ENCODE results near the gene PLD3. TPM values are rescaled to one million over a fixed set of nuclear protein-coding genes. Genes with fewer than 3 reads are reported as not detected.
"Not testable (repeated sequence)": the region's sequence is repeated elsewhere in the genome, so short reads cannot be mapped to it uniquely, and the experiment has no call there.

PLD3 gene
- total RNA-seq, 1 donor from 2014 or later, result 218 TPM

DNA sequence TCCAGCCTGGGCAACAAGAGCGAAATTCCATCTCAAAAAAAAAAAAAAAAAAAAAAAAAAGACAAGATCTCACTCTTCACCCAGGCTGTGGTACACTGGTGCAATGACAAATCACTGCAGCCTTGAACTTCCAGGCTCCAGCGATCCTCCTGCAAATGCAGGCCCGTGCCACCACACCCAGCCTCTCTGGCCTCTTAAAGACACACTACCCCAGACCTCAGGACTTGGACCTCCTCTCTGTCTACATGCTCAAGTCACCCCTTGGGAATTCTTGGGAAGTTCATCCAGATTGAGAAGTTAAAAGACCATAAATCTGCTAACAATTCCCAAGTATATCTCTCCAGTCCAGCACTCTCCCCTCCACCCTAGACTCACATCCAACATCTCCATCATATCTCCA lies 52.1 kb downstream of the PLD3 start:
- intact Hi-C loops (cut with DNase I), result no loop called here
- DNase-seq (ENCODE audit: low spot score) (no peak), ATAC-seq (no peak)

DNA sequence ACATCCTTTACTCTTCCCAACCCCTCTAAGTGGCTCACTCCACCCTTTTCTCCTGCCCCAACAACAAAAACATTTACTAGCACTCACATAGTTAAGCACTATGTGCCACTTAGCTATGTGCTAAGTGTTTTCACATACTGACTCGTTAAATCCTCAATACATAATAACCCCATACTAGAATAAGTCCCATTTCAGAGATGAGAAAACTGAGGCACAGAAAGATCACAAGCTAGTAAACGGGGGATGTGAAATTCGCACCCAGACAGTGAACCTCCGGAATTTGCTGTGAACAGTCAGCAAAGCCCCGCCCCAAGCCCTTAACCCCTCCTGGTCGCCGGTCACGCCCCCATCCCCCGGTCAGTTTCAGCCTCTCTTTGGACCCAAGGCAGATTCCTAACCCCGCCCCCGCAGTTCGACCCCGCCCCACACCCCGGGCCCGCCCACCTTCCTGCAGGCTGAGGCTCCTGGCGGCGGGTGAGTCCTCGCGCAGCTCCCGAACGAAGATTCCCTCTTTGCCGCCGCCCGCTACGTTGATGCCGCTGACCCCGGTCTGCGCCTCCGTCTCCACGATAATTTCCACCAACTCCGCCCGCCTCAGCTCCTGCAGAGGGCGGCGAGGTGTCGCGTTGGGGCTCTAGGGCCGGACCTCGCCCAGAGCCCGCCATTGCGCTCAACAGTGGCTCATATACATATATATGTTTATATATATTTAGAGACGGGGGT lies 54.9 kb downstream of the PLD3 start:
- DNase-seq (ENCODE audit: low spot score) (peak; percentile 95), ATAC-seq (peak; percentile 91)
- intact Hi-C loops (cut with DNase I), result no loop called here

DNA sequence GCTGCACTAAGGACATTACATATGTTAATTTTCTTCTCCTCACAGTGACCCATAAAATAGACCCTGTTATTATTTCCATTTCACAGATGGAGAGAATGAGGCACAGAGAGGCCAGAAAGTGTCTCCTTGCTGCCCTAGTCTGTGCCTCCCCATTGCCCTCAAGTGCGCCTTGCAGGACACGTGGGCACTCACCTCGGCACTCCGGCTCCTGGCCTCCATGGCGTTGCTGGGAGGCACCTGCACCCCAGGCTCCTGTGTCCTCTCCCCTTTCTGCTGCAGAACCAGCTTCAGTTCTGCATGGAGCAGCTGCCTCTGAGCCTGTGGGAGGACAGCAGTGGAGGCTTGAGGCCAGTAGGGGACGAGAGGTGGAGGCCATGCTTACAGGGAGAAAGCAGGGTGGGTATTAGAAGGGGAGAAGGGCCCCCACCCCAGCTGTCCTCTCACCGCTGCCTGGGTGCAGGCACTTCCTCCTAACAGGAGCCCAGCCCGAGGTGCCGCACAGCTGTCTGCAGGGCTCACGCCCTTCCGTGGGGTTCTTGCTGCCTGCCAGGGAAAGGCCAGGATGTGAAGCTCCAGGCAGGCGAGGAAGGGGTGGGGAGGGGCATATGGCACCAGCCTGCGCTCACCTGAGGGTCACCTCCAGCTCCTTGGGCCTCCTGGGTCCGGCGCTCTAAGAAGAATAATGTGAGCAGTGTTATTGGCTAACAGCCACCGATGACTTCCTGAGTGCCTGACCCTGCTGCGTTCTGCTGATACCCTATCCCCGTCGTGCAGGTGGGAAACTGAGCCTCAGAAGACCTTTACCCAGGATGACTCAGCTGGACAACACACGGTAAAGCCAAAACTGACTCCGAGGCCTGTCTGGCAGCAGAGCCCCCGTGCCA lies 59.5 kb downstream of the PLD3 start:
- DNase-seq (ENCODE audit: low spot score), result no peak
- no peak for ATAC-seq
- intact Hi-C loops (cut with DNase I), result no loop called here

DNA sequence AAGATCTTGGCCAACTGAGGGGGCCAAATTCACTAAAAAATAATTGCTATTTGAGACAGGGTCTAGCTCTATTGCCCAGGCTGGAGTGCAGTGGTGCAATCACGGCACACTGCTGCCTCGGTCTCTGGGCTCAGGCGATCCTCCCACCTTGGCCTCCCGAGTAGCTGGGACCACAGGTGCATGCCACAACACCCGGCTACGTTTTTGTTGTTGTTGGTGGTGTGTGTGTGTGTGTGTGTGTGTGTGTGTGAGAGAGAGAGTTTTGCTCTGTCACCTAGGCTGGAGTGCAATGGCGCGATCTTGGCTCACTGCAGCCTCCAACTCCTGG lies 60.1 kb downstream of the PLD3 start:
- intact Hi-C loops (cut with DNase I); ATAC-seq: not testable (repeated sequence)

DNA sequence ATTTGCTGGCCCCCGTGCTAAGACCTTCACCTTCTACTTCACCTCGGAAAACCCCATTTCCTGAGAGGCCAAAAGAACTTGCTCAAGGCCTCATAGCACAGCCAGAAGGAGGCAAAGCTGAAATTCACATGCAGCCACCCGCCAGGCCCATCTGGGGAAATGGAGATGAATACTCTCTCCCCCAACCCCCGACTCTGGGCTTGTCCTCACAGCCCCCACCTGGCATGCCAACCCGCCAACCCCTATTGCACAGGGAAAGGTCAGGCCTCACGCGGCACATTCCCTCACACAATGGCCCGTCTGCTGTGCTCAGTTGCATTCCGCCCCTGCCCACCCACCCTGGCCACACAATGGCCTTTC lies 61.5 kb downstream of the PLD3 start:
- intact Hi-C loops (cut with DNase I), result no loop called here
- no peak for DNase-seq (ENCODE audit: low spot score)

More for the DNA sequence above, 60.1 kb downstream of the PLD3 start:
- DNase-seq (ENCODE audit: low spot score), result not testable (repeated sequence)

DNA sequence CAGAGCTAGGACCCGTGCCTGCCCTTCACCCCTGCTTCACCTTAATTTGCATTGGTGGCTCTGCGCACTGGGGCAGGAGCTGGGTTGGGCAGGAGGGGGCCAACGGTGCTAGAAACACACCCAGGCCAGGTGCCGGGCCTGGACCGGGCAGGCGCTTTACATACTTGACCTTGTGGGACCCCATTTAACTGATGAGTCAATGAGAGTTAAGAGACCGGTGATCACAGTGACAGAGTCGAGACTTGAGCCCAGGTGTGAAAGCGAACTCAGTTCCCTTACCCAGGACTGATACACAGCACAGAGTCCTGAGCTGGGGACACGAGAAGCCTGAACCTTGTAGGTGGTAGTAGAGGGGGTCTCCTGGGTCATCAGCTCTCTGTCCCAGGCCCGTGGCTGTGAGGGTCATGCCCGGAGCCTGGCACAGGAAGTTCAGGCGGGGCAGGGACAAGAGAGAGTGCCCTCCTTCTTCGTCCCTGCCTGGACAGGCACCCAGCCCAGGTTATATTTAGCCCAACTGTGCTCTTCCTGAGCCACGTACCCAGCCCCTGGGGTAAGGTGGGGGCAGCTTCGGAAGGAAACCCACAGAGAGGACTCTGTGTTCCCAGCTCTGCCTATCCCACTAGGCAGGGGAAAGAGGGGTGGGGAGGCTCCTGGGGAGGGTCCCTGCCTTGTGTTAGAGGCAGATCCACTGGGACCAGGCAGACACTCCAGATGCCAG lies 62.8 kb downstream of the PLD3 start:
- intact Hi-C loops (cut with DNase I), result no loop called here
- no peak for ATAC-seq
- DNase-seq (ENCODE audit: low spot score), result no peak

More for the DNA sequence above, 61.5 kb downstream of the PLD3 start:
- peak; percentile 22 for ATAC-seq

DNA sequence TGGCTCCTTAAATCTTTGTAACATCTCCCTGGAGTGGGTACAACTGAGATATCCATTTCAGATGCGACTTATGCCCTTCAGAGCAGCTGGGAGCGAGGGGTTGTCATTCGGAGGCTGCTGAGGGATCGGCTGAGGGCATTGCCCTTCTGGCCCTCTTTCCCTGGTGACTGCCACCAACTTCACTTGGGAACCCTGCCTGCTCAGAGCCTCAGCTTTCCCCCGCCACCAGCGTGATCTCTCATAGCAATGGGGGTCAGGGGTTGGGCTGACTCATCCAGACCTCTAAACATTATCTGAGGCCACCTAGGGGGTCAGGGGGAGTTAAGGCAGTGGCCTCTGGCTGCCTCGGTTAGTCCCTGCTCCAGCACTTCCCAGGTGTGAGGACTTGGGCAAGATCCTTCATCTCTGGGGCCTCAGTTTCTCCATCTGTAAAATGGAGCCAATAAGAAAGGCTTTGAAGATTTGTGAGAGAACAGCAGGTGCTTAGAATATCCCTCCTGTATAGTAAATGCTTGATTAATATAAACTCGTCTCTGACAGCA lies 63.5 kb downstream of the PLD3 start:
- intact Hi-C loops (cut with DNase I), result no loop called here
- no peak for ATAC-seq
- DNase-seq (ENCODE audit: low spot score), result no peak

DNA sequence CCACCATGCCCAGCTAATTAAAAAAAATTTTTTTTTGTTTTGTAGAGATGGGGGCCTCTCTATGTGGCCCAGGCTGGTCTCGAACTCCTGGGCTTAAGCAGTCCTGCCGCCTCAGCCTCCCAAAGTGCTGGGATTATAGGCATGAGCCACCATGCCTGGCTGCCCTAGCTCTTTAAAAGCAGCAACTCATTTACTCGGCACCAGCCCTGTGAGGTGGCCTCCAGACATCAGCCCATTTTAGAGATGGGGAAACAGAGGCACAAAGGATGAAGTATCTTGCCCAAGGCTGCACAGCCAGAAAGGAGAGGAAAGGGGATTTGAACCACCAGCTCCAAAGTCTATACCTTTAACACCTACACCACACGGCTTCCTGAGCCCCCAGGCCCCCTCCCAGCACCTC lies 64.4 kb downstream of the PLD3 start:
- DNase-seq (ENCODE audit: low spot score) (no peak), ATAC-seq (no peak)
- intact Hi-C loops (cut with DNase I), result no loop called here

DNA sequence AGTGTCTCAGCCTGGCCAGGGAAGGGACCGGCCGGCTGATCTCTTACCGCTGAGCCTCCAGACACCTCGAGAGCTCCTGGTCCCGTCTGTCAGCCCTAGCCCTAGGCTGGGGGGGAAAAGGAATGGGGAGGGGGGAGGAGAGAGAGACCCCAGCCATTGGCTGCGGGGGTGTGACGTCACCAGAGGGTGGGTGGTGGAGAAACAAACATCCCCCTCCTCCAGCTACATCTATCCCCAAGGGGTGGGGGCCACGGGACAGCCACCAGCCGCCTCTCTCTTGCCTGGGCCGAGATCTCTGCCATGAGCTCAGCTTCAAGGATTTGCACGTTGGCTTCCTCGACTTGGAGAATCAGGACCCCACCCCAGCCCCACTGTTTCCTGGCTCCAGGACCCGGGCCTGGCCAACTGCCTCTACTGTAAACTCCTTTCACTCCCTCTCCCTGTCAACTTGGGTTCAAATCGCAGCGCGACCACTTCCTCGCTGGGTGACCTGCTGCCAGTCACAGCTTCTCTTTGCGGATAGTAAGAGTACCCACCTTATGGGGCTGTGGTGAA lies 64.9 kb downstream of the PLD3 start, which contains the start of gene PRX:
Gene PRX, minus strand, starts transcription at position 88 of the 555 bp plus-strand sequence. CDS start 5,446 bp downstream, outside the sequence.
- DNase-seq (ENCODE audit: low spot score), result peak; percentile 85
- intact Hi-C loops (cut with DNase I), result no loop called here
- ATAC-seq, result peak; percentile 37

DNA sequence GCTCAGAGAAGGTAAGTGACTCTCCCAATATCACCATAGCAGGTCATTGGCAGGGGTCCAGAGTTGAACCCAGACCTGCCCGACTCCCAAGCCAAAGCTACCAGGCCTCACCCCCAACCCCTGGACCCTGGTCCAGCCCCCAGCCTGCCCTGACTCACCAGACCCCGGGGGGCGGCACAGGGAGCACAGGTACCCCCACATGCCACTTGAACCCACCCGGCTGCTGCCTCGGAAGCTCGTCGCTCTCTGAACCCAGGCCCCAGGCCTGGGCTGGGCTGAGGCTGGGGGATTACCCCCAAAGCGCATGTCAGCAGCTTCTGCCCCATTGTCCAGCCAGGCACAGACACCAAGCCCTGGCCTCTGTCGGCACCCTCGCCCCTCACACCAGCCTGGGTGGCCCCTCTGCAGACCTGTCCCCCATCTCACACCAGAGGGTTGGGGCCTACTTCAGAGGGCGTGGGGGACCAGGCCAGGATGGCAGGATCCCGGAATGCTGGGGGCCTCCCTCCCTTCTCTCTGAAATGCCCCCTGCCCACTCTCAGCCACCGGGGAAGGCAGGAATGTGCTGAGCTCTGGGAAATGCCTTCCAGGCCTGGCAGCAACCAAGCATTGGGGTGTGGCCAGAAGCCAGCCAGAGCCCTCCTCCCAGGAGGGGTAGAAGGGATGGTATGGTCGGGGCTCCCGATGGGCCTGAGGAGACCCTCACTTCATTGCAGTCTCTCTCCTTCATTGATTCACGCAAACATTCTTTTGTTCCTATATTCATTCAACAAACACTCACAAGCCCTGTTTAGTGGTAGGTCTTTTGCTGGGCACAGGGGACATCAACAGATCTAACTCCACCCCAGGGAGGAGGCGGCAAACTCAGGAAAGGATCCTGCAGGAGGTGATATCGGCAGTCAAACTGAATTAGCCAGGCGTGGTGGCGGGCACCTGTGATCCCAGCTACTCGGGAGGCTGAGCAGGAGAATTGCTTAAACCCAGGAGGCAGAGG lies 66.3 kb downstream of the PLD3 start:
- ATAC-seq, result peak; percentile 27
- intact Hi-C loops (cut with DNase I), result no loop called here
- no peak for DNase-seq (ENCODE audit: low spot score)

DNA sequence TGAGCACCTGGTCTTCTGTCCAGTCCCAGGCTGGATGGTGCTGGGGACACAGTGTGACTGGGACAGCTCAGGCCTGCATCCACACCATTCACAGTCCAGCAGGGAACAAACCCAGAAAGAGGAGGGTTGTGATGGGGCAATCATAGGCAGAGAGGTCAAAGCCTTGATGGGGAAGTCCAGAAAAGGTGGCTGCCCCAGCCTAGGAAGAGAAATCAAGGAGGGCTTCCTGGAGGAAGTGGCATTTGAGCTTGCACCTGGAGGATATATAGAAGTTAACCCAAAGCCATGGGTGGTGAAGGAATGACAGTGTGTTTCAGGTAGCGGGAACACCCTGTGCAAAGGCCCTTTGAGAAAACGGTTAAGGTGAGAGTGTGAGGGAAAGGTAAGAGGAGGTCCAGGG lies 67.3 kb downstream of the PLD3 start:
- no peak for ATAC-seq
- intact Hi-C loops (cut with DNase I), result no loop called here
- no peak for DNase-seq (ENCODE audit: low spot score)

DNA sequence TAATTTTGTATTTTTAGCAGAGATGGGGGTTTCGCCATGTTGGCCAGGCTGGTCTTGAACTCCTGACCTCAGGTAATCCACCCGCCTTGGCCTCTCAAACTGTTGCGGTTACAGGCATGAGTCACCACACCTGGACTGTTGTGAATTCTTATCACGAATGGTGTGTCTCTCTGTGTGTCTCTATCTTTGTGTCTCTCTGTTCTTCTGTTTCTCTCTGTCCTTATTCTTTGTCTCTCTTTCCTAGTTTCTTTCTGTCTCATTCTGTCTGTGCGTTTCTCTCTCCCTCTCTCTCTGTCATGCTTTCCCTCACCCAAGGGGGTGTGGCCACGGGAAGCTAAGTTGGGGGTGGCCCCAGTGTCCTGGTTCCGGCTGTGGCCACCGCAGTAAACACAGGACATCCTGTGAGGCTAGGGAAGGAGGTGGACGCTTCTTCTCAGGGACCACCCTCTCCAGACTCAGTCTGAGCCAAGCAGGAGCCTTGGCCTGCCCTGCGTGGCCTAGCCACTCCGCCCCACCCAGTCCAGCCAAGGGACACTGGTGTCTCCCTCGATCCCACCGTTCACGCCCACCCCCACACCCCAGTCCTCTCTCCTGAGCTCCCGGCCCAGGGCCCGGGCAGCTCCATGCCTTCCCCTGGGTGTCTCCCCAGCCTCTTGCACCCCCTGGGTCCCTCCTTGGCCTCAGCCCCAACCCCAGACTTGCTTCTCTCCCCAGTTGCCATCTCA lies 68.6 kb downstream of the PLD3 start:
- no peak for DNase-seq (ENCODE audit: low spot score)
- ATAC-seq, result peak; percentile 27
- intact Hi-C loops (cut with DNase I), result no loop called here

DNA sequence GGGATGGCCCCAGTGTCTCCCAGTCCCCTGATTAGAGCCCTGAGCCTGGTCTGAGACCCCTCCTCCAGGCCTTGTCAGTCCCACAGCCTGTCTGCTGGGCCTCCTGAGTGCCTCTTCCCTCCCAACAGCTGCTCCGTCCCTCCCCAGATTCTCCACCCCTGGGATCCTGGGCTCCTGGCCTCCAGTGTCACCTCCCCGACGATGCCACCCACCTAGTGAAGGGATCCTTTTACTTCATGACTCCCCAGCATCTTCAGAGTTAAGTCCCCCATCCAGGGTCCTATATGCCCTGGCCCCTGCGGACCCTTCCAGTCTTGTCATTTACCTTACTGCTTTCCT lies 69.1 kb downstream of the PLD3 start:
- intact Hi-C loops (cut with DNase I), result no loop called here

DNA sequence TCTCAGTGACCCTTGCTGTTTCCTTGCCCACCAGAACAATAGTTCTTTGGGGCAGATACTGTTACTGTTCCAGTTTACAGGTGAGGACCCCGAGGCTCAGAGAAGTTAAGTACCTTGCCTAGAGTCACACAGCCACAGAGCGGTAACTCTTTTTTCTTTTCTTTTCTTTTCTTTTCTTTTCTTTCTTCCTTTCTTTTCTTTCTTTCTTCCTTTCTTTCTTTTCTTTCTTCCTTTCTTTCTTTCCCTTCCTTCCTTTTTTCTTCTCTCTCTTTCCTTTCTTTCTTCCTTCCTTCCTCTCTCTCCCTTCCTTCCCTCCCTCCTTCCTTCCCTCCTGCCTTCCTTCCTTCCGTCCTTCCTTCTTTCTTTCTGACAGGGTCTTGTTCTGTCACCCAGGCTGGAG lies 69.5 kb downstream of the PLD3 start:
- no peak for ATAC-seq
- intact Hi-C loops (cut with DNase I), result no loop called here
- no peak for DNase-seq (ENCODE audit: low spot score)

More for the DNA sequence above, 69.1 kb downstream of the PLD3 start:
- ATAC-seq, result no peak
- DNase-seq (ENCODE audit: low spot score), result no peak

DNA sequence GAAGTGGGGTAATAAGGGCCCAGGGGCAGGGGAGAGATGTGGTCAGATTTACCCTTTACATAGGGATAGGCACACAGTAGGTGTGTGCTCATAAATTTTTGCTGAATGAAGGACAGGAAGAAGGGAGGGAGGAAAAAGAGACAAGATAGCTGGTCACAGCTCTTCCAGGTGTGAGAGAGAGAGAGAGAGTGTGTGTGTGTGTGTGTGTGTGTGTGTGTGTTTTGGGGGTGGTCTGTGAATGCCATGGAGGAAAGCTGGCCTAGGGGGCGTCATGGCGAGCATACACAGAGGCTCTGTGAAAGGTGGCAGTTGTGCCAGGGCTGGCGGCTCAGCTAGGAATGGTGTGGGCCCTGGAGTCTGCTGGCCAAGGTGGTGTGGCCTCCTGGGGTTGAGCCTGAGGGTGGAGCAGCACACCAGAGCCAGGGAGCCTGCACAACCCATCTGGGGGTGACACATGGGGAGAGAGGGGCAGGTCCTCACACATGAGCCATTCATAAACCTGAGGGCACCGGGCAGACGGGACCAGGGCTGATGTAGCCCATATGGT lies 70.6 kb downstream of the PLD3 start:
- intact Hi-C loops (cut with DNase I), result no loop called here
- ATAC-seq, result no peak
- no peak for DNase-seq (ENCODE audit: low spot score)

DNA sequence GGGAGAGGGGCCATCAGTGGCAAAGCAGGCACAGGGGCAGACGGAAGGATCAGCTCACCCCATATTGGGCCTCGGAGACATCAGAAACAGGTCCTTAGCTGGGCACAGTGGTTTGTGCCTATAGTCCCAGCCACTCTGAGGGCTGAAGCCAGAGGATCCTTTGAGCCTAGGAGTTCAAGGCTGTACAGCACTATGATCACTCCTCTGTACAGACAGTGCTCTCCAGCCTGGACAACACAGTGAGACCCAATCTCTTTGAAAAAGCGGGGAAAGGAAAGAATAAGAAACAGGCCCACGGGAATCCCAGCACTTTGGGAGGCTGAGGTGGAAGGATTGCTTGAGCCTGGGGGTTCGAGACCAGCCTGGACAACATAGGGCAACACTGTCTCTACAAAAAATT lies 71.3 kb downstream of the PLD3 start:
- no peak for ATAC-seq
- intact Hi-C loops (cut with DNase I), result no loop called here
- DNase-seq (ENCODE audit: low spot score), result no peak

DNA sequence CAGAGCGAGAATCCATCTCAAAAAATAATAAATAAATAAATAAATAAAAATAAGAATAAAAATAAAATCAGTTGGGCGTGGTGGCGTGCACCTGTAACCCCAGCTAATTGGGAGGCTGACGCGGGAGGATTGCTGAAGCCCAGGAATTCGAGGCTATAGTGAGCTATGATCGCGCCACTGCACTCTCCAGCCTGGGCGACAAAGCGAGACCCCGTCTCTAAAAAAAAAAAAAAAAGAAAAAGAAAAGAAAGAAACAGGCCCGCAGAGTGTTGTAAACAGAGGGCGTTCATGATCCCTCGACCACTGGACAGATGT lies 71.9 kb downstream of the PLD3 start:
- intact Hi-C loops (cut with DNase I), result no loop called here
- ATAC-seq, result no peak

More for the DNA sequence above, 71.9 kb downstream of the PLD3 start:
- DNase-seq (ENCODE audit: low spot score), result no peak

Measured in sciatic nerve (tissue), 2 donors.